HepG2 (cell line): ENCODE data around the gene PDHX. TPM values are rescaled to one million over a fixed set of nuclear protein-coding genes. Genes with fewer than 3 reads are reported as not detected.

ENCODE experiments used
- ATAC-seq: fragments of 200-7000 bp; cut with Tn5 transposase; 3 replicates; pipeline ENCODE4 v1.9.1; 2020; ENCODE audit warnings: mild to moderate bottlenecking, moderate library complexity
- BruUV-seq: library from RNA; stranded (reverse); fragments of 400-500 nt; replicated peaks from 2 replicates; lab custom pipeline; 2021; lab: Mats Ljungman, UMichigan
- CTCF ChIA-PET: fragments of 300-600 bp; formaldehyde crosslinking; extraction: SDS; loops from one replicate; lab custom pipeline; 2021; ENCODE audit warnings: low total read pairs, inconsistent platforms, low intra/inter-chr PET ratio; lab: Yijun Ruan, JAX
- POLR2A ChIA-PET: fragments of 350-600 bp; sonication (Branson Sonifier 250); formaldehyde crosslinking; loops from one replicate; lab custom pipeline; 2020; ENCODE audit warnings: antibody characterized with exemption, inconsistent platforms; lab: Yijun Ruan, JAX
- DNase-seq: peaks from one replicate; pipeline ENCODE4 v3.0.0-alpha.2; 2015; ENCODE audit warnings: low spot score
- FAIRE-seq: peaks from 3 replicates; lab custom pipeline; 2011; peaks lifted over from hg19 to GRCh38; lab: Jason Lieb, UNC
- H2AFZ ChIP-seq: one replicate; pipeline ENCODE4 v1.6.1; 2011; ENCODE audit warnings: low read length, inconsistent platforms
- H3K27ac ChIP-seq: fragments of 300-600 bp; 3 replicates; pipeline ENCODE4 v1.8.0; 2011; ENCODE audit warnings: mixed run types, mild to moderate bottlenecking, mixed read lengths, low read length, inconsistent platforms; ENCODE audit not compliant: insufficient read depth; ENCODE audit errors: extremely low read length
- H3K27me3 ChIP-seq, 2 experiments: fragments of 200-600 bp in 1 of 2; 2 replicates in 1 of 2; 3 replicates in 1 of 2; pipeline versions ENCODE4 v1.6.0 to v1.8.0; 2011; ENCODE audit warnings: low read length in 2 of 2, mild to moderate bottlenecking in 2 of 2, moderate library complexity in 2 of 2, inconsistent platforms in 1 of 2; ENCODE audit not compliant: insufficient read depth in 2 of 2, control insufficient read depth in 1 of 2
- H3K36me3 ChIP-seq, 2 experiments: fragments of 200-600 bp in 1 of 2; replicated peaks in 1 of 2; 2 replicates in 1 of 2; 3 replicates in 1 of 2; pipeline versions ENCODE4 v1.5.1 to v1.8.0; 2011; ENCODE audit warnings: low read length in 2 of 2, inconsistent platforms in 1 of 2; ENCODE audit not compliant: insufficient read depth in 2 of 2, control insufficient read depth in 1 of 2
- H3K4me1 ChIP-seq: 2 replicates; pipeline ENCODE4 v1.5.1; 2012; ENCODE audit warnings: low read length, inconsistent platforms; ENCODE audit not compliant: insufficient read depth
- H3K4me2 ChIP-seq: 2 replicates; pipeline ENCODE4 v1.6.0; 2011; ENCODE audit warnings: low read depth, low read length, inconsistent platforms
- H3K4me3 ChIP-seq, 3 experiments: fragments of 200-600 bp in 1 of 3; sonication (generic), shearing (Covaris generic) in 1 of 3; replicated peaks in 1 of 3; 2 replicates each; pipeline ENCODE4 v1.5.1; 2011 to 2016; ENCODE audit warnings: low read length in 3 of 3, inconsistent platforms in 2 of 3, low read depth in 2 of 3, mild to moderate bottlenecking in 2 of 3, control low read depth in 1 of 3, mixed read lengths in 1 of 3; ENCODE audit not compliant: insufficient read depth in 1 of 3
- H3K79me2 ChIP-seq: one replicate; pipeline ENCODE4 v1.6.1; 2011; ENCODE audit warnings: low read length, inconsistent platforms; ENCODE audit not compliant: insufficient read depth
- H3K9ac ChIP-seq: 2 replicates; pipeline ENCODE4 v1.6.0; 2011; ENCODE audit warnings: mild to moderate bottlenecking, low read depth, low read length, inconsistent platforms; ENCODE audit not compliant: insufficient read depth
- H3K9me3 ChIP-seq: 2 replicates; pipeline ENCODE4 v1.5.1; 2012; ENCODE audit warnings: mild to moderate bottlenecking, low read length
- H4K20me1 ChIP-seq: 2 replicates; pipeline ENCODE4 v1.6.0; 2011; ENCODE audit warnings: inconsistent platforms, mild to moderate bottlenecking, low read length, moderate library complexity; ENCODE audit not compliant: insufficient read depth
- NCOA2 ChIP-seq: sonication (generic); formaldehyde crosslinking; IDR thresholded peaks from 2 replicates; pipeline ENCODE4 v1.8.0; 2022; ENCODE audit warnings: inconsistent platforms
- PBX2 ChIP-seq: IDR thresholded peaks from 2 replicates; pipeline ENCODE4 v1.6.1; 2016; ENCODE audit warnings: control low read depth
- PRMT3 ChIP-seq: sonication (generic); formaldehyde crosslinking; IDR thresholded peaks from 2 replicates; pipeline ENCODE4 v1.8.1; 2022; ENCODE audit warnings: low read depth, mild to moderate bottlenecking, moderate library complexity, missing genetic modification reagents, borderline replicate concordance
- REXO4 ChIP-seq: sonication (generic); formaldehyde crosslinking; IDR thresholded peaks from 2 replicates; pipeline ENCODE4 v1.8.0; 2022; ENCODE audit warnings: missing genetic modification reagents, mild to moderate bottlenecking, borderline replicate concordance
- ZNF230 ChIP-seq: sonication (generic); formaldehyde crosslinking; IDR thresholded peaks from 2 replicates; pipeline ENCODE4 v1.4.0; 2020; ENCODE audit warnings: mild to moderate bottlenecking, missing genetic modification reagents
- WGBS: methylation state at CpG from one replicate; pipeline ENCODE4 v1.1.6; 2017; ENCODE audit warnings: low lambda C conversion rate; 5-methylcytosine and 5-hydroxymethylcytosine counted together
- in situ Hi-C: cut with HindIII; loops from 2 replicates; pipeline ENCODE4 v1.10.0; 2017; ENCODE audit warnings: low pct_unique_long_range_greater_than_20kb; ENCODE audit not compliant: extremely low pct_ligation_motif_present
- intact Hi-C: fragments of 100-400 bp; cut with micrococcal nuclease; formaldehyde crosslinking; loops from one replicate; pipeline ENCODE4 v1.10.0; 2022; ENCODE audit not compliant: unreplicated experiment
- polyA plus RNA-seq, 8 experiments: library from polyadenylated mRNA; depleted of rRNA in 3 of 8; stranded (reverse) in 7 of 8; unstranded in 1 of 8; fragments of >200 nt; fragmentation: Illumina TruSeq in 4 of 8; extraction: Trizol in 4 of 8; gene quantifications; 2 replicates each; pipeline versions ENCODE4 v1.2.1 to v1.2.3, GENCODE V29; 2011 to 2016; ENCODE audit warnings: low read depth in 4 of 8, missing spikeins in 1 of 8, mixed read lengths in 1 of 8; ENCODE audit not compliant: insufficient read depth in 1 of 8
- total RNA-seq, 5 experiments: library from RNA; depleted of rRNA; stranded (reverse); fragments of >200 nt; fragmentation: Illumina TruSeq; extraction: Trizol; gene quantifications; 2 replicates each; pipeline ENCODE4 v1.2.3, GENCODE V29; 2016; ENCODE audit warnings: low read depth in 1 of 5
- TF ChIP-seq, protein P1 (sequence below): sonication (generic); formaldehyde crosslinking; IDR thresholded peaks from 2 replicates; pipeline ENCODE4 v1.4.0; 2020; ENCODE audit warnings: missing genetic modification reagents

PDHX gene
- total and polyA plus RNA-seq, 2 of the 13 experiments (the other 11 are each of a cell fraction or from before 2014, with no cell fraction given): 41.0 to 73.8 TPM

DNA sequence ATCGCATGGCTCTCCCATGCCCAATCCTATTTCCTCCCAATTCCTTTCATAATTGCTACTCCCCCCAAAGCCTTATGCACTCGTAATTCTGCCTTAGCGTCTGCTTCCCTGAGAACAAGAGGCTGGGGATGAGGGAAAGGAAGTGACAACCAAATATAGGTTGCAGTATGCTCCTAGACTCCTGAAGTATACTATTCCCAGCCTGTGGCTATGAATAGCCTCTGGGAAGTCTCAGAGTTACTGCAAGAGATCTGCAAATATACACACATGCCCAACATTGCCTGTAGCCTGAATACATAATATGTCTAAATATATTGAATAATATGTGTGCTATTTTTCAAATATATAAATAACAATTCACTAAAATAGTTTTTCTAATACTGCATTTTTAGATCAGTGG lies 126.5 kb downstream of the PDHX start:
- ATAC-seq: no peak
- no TSS peak for BruUV-seq
- no peak overlapping the region for H3K4me2 ChIP-seq
- no peak for FAIRE-seq
- ChIA-PET CTCF (no interaction called here), POLR2A (no interaction called here)
- WGBS: 48% methylated on average over 3 of the region's 3 CpGs
- peaks cover 0 to 3% of the 10 kb centered on the region in 2 experiments; a peak in 2 of 5 replicates for H3K27me3 ChIP-seq
- no peaks in the 10 kb centered on the region for H3K79me2 ChIP-seq
- no peak overlapping the region for H3K27ac ChIP-seq
- TF ChIP-seq REXO4 (CRISPR knock-in tag) (no peak), NCOA2 (no peak), PRMT3 (CRISPR knock-in tag) (no peak), ZNF230 (no peak), PBX2 (CRISPR knock-in tag) (no peak)
- TF ChIP-seq, protein P1, sequence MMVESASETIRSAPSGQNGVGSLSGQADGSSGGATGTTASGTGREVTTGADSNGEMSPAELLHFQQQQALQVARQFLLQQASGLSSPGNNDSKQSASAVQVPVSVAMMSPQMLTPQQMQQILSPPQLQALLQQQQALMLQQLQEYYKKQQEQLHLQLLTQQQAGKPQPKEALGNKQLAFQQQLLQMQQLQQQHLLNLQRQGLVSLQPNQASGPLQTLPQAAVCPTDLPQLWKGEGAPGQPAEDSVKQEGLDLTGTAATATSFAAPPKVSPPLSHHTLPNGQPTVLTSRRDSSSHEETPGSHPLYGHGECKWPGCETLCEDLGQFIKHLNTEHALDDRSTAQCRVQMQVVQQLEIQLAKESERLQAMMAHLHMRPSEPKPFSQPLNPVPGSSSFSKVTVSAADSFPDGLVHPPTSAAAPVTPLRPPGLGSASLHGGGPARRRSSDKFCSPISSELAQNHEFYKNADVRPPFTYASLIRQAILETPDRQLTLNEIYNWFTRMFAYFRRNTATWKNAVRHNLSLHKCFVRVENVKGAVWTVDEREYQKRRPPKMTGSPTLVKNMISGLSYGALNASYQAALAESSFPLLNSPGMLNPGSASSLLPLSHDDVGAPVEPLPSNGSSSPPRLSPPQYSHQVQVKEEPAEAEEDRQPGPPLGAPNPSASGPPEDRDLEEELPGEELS: no peak
- no peaks in the 10 kb centered on the region for H4K20me1 ChIP-seq
- H2AFZ ChIP-seq: no peak overlapping the region
- H3K9ac ChIP-seq: no peak overlapping the region
- no peaks in the 10 kb centered on the region for H3K9me3 ChIP-seq
- no peak overlapping the region for H3K4me3 ChIP-seq
- peaks cover 18% of the 10 kb centered on the region for H3K4me1 ChIP-seq
- intact Hi-C loops (no loop called here), in situ Hi-C loops (no loop called here)
- H3K36me3 ChIP-seq: no peaks in the 10 kb centered on the region
- no peak for DNase-seq
